GM18508 (cell line): Measurements from ENCODE around the gene ADCY7.

ENCODE experiments used
- ATAC-seq: cut with Tn5 transposase; IDR thresholded peaks from one replicate; pipeline ENCODE4 v1.9.1; 2021; ENCODE audit warnings: moderate number of reproducible peaks; ENCODE audit not compliant: insufficient read depth, unreplicated experiment

The ADCY7 gene

DNA sequence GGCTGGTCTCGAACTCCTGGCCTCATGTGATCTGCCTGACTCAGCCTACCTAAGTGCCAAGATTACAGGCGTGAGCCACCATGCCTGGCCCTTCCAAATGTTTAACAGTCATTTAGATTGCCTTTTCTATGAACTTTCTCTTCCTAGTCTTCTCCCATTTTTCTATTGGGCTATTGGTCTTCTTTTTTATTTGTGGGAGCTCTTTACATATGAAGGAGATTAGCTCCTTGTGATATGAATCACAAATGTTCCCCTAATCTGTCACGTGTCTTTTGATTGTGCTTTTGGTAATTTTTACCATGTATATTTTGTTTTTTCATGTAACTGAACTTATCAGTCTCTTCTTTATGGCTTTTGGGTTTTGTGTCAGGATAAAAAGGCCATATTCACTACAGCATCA, 11.9 kb downstream of the ADCY7 start:
- ATAC-seq, result no peak

GRCh38 chr16:50279504-50279865, 13.1 kb downstream of the ADCY7 start:
- ATAC-seq, result no peak

- ATAC-seq, result no peak
Observed at GRCh38 chr16:50280932-50281331, 14.6 kb downstream of the ADCY7 start.

DNA sequence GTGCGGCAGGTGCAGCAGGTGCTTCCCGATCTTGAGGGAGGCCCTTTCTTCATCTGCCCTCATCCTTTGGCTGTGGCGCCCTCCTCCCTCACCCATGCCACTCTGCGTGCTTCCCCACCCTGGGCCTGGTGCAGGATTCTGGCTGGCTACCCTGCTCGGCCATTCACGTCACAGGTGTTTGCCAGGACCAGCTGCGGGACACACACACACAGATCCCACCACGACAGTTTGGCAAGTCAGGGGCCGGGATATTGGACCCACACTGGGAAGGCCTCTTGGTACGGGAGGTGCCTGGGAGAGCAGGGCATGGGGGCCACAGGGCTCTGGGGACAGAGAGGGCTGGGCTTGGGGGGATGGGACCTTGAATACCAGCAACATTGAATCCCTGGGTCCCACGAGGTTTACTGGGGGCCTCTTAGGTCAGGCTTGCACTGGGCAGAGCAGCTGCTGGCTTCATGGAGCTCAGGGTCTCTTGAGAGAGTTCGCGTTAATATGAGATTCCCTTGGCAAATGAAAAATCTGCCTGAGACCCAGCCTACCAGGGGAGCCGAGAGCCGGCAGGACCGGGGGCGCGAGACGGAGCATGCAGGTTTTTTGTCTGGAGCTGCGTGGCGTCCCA, 15.1 kb downstream of the ADCY7 start:
- ATAC-seq, result no peak

GRCh38 chr16:50282010-50282538, 15.7 kb downstream of the ADCY7 start:
- ATAC-seq, result peak; percentile 90

- no peak for ATAC-seq
Observed at GRCh38 chr16:50282955-50283631, 16.7 kb downstream of the ADCY7 start.

- no peak for ATAC-seq
Observed at GRCh38 chr16:50284131-50284911, 18.0 kb downstream of the ADCY7 start.

GRCh38 chr16:50285406-50286003, 19.2 kb downstream of the ADCY7 start:
- ATAC-seq, result no peak

GRCh38 chr16:50286681-50287080, 20.3 kb downstream of the ADCY7 start:
- no peak for ATAC-seq

DNA sequence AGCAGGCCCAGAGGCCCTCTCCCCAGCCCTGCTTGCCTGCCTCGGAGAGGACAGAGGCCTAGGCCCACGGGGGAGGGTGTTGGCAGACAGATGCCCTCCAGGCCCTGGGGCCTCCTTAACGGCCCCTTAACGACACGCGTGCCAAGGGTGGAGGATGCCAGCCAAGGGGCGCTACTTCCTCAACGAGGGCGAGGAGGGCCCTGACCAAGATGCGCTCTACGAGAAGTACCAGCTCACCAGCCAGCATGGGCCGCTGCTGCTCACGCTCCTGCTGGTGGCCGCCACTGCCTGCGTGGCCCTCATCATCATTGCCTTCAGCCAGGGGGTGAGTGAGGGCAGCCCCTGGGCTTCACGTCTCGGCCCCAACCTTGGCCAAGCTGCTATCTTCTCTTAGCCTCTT, 21.7 kb downstream of the ADCY7 start:
- ATAC-seq, result no peak

DNA sequence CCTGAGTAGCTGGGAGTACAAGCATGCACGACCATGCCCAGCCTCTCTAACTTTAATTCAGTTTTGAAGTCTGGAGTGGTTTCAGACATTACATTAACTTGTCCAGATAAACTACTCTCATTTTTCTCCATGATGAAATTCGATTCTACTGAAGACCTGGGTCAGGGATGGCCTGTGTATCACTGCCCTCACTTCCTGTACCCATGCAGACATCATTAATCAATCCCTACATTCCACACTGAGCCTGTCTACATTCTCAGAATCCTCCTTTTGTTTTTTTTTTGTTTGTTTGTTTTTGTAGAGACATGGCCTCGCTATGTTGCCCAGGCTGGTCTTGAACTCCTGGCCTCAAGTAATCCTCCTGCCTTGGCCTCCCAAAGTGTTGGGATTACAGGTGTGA, 22.6 kb downstream of the ADCY7 start:
- no peak for ATAC-seq

DNA sequence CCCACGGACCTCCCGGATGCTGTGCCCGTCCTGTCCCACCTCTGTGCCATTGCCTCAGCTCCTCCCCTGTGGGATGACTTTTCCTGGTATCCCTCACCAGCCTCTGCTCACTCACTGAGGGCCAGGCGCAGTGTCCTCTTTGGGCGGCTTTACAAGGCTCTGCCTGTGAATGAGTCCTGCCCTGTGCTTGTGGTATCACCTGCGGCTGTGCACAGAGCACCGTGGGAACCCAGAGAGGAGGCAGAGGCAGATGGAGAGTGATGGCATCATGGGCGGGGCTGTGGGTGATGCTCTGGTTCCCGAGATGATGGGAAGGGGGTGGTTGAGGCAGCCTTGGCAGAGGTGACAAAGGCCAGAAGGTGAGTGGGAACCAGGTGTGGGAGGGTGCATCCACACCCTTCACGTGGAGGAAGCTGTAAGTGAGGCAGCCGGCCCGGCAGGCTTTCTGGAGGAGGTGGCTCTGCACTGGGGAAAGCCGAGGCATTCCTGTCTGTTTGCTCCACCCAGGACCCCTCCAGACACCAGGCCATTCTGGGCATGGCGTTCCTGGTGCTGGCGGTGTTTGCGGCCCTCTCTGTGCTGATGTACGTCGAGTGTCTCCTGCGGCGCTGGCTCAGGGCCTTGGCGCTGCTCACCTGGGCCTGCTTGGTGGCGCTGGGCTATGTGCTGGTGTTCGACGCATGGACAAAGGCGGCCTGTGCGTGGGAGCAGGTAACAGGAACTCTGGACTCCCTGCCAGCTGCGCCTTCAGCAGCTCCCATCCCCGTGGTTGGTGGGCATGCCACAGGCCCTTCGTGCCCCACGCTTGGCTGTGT, 23.8 kb downstream of the ADCY7 start:
- no peak for ATAC-seq

DNA sequence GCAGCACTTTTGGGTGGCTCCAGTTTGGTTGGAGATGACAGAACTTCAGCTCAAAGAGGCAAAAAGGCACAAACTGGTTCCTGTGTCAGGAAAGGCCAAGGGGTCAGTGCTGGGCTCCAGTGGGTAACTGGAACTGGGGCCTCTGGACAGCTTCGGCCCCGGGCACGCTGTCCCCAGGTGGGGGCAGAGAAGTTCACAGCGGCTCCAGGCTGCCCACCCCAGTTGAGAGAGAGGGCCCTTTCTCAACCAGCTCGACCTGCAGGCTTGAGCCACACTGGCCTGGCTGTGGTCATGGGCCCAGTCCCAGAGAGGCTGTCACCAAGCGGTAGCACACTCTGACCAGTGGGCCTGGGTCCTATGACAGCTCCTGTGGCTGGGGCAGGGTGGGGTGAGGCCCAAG, 24.5 kb downstream of the ADCY7 start:
- no peak for ATAC-seq

DNA sequence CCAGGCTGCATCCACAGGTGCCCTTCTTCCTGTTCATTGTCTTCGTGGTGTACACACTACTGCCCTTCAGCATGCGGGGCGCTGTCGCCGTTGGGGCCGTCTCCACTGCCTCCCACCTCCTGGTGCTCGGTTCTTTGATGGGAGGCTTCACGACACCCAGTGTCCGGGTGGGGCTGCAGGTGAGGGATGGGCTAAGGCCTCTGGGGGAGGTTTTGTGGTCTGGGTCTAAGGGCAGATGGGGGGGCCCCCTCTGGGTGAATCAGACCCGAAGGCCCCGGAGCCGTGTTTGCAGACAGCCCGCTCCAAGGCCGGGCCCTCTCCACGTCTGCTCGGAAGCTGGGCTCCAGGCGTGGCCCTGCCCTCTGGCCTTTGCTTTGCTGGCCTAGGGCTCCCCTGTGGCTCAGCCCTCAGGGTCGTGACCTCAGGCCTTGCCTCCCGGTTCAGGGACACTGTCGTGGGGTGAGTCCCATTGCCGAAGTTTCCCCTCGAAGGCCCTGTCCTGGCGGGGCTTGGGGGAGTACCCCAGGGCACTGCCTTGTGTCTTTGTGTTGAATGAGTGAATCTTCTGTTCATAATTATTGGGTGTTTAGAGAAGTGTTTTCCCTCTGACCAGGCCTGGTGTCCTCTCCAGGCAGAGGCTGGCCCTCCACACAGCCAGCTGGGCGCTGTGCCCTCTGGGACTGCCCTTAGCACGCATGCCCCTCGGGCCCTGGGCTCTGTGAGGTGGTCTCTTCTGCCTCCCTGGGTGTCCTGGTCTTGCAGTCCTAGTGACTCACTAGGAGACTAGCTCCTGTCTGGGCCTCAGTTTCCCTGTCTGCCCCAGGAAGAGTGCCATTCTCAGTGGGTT, 25.6 kb downstream of the ADCY7 start:
- no peak for ATAC-seq

GRCh38 chr16:50292566-50292948, 26.2 kb downstream of the ADCY7 start:
- ATAC-seq, result no peak

GRCh38 chr16:50293041-50293783, 26.9 kb downstream of the ADCY7 start:
- ATAC-seq, result no peak

DNA sequence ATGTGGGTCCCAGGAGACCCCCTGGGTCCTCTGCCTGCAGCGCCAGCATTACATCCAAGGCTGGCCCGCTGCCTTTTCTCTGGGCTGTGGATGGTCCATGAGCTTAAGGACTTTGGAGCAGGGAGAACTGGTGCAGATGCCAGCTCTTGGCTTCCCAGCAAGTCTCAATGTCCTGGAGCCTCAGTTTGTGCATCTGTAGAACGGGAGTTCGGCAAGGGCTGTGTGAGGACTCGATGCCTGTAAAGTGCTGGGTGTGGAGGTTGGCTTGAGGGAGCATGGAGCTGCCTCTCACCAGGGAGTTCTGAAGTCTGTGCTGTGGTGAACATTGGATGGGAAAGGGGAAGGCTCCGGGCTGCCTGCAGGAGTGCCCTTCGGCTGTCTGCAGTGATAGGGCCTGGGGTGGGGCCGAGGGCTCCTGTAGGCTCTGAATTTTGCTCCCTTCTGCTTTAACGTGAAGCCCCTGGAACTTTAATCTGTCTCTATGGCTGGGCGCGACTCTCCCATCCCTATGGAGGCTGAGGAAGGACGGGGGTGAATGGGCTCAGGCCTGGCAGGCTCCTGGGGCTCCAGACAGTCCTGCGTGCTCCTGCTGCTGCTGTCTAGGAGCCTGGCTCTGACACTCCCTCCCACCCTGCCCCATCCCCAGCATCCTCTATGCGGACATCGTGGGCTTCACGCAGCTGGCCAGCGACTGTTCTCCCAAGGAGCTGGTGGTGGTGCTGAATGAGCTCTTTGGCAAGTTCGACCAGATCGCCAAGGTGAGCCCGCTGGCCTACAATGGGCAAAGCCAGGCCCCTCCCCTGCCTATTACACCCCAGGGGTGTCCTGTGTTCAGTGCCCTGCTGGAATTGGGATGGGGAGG, 27.9 kb downstream of the ADCY7 start:
- ATAC-seq, result no peak

DNA sequence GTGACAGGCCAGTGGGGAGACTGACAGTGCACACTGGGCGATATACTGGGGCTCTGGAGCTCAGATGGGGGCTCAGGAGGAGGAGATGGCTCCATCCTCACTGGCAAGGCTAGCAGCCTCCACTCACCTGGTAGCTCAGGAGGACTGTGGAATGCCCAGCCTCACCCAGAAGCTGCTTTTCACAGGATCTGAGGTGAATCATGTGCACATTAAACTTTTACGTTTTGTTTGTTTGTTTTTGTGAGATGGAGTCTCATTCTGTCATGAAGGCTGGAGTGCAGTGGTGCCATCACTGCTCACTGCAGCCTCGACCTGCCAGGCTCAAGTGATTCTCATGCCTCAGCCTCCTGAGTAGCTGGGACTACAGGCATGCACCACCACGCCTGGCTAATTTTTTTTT, 28.6 kb downstream of the ADCY7 start:
- ATAC-seq, result no peak
